Measurements from ENCODE around the gene NCF4. TPM values are rescaled to one million over a fixed set of nuclear protein-coding genes. Genes with fewer than 3 reads are reported as not detected.

NCF4 gene
- total RNA-seq, 4 donors from 2014 or later, result 3.7 to 16.9 (median 7.0) TPM

GRCh38 chr22:36912694-36913426, 52.1 kb downstream of the NCF4 start:
- Histone ChIP-seq H3K4me1 (no peaks in the 10 kb centered on the region), H3K36me3 (no peaks in the 10 kb centered on the region), H3K27ac (no peak overlapping the region), H3K4me3 (replicated peaks in 1 of 3) (no peak overlapping the region), H3K27me3 (no peaks in the 10 kb centered on the region), H3K9me3 (no peaks in the 10 kb centered on the region)
- intact Hi-C loops (cut with DNase I), result no loop called here
- WGBS, 2 donors, result 86 to 90% methylated on average over 8 of the region's 8 CpGs
- TF ChIP-seq CTCF (IDR thresholded peaks at IDR 0.05), result no peak
- no peak for TF ChIP-seq POLR2A (IDR thresholded peaks at IDR 0.05)
- DNase-seq, result no peak

- intact Hi-C loops (cut with DNase I), result no loop called here
- DNase-seq, result no peak
These were observed 52.9 kb downstream of the NCF4 start, which contains the start of gene CSF2RB for GRCh38 chr22:36913427-36914389. CSF2RB (plus strand) TSS chr22:36913628; CDS start chr22:36922208, 8,580 bp downstream.

GRCh38 chr22:36914390-36914752, 53.6 kb downstream of the NCF4 start:
- no peak for DNase-seq
- H3K36me3 ChIP-seq, result no peaks in the 10 kb centered on the region
- intact Hi-C loops (cut with DNase I), result no loop called here
- no peaks in the 10 kb centered on the region for H3K27me3 ChIP-seq
- no peaks in the 10 kb centered on the region for H3K9me3 ChIP-seq
- H3K27ac ChIP-seq, result no peak overlapping the region
- H3K4me3 ChIP-seq (replicated peaks in 1 of 3), result no peak overlapping the region
- H3K4me1 ChIP-seq, result no peaks in the 10 kb centered on the region
- WGBS, 2 donors, result 83 to 98% methylated on average over 1 of the region's 1 CpG
- no peak for TF ChIP-seq POLR2A (IDR thresholded peaks at IDR 0.05)
- no peak for TF ChIP-seq CTCF (IDR thresholded peaks at IDR 0.05)

More at GRCh38 chr22:36913427-36914389, 52.9 kb downstream of the NCF4 start, which contains the start of gene CSF2RB:
- no peaks in the 10 kb centered on the region for H3K36me3 ChIP-seq
- TF ChIP-seq POLR2A (IDR thresholded peaks at IDR 0.05) (no peak), CTCF (IDR thresholded peaks at IDR 0.05) (no peak)
- 66 to 70% methylated on average over 17 to 18 of the region's 18 CpGs for WGBS, 2 donors
- H3K4me3 ChIP-seq (replicated peaks in 1 of 3), result no peak within 1 kb of the TSS
- no peaks in the 10 kb centered on the region for H3K9me3 ChIP-seq
- H3K27ac ChIP-seq, result no peak within 1 kb of the TSS
- H3K27me3 ChIP-seq, result no peaks in the 10 kb centered on the region
- H3K4me1 ChIP-seq, result no peaks in the 10 kb centered on the region

GRCh38 chr22:36916034-36916433, 55.2 kb downstream of the NCF4 start:
- no peak for DNase-seq
- no peaks in the 10 kb centered on the region for H3K27me3 ChIP-seq
- intact Hi-C loops (cut with DNase I), result no loop called here
- no peak overlapping the region for H3K4me3 ChIP-seq (replicated peaks in 1 of 3)
- no peak overlapping the region for H3K27ac ChIP-seq
- H3K9me3 ChIP-seq, result no peaks in the 10 kb centered on the region
- TF ChIP-seq CTCF (IDR thresholded peaks at IDR 0.05), result no peak
- TF ChIP-seq POLR2A (IDR thresholded peaks at IDR 0.05), result no peak
- no peaks in the 10 kb centered on the region for H3K4me1 ChIP-seq
- H3K36me3 ChIP-seq, result no peaks in the 10 kb centered on the region

Data from thyroid gland (tissue), 4 donors.